ENCODE measurements around the gene PIEZO2.

GRCh38 chr18:10899481-10899880, 249.9 kb downstream of the PIEZO2 start:
- TF ChIP-seq POLR2AphosphoS5 (IDR thresholded peaks at IDR 0.05) (no peak), POLR2A (IDR thresholded peaks at IDR 0.05) (no peak), CTCF (IDR thresholded peaks at IDR 0.05 in 8 of 11, conservative IDR thresholded peaks at IDR 0.05 in 3 of 11) (no peak)

Data from spleen (tissue), 7 donors.